Measurements from ENCODE around the gene JADE1.
A peak's percentile ranks its signal among the peaks of the same experiment; 100 is the strongest.

Gene JADE1

DNA sequence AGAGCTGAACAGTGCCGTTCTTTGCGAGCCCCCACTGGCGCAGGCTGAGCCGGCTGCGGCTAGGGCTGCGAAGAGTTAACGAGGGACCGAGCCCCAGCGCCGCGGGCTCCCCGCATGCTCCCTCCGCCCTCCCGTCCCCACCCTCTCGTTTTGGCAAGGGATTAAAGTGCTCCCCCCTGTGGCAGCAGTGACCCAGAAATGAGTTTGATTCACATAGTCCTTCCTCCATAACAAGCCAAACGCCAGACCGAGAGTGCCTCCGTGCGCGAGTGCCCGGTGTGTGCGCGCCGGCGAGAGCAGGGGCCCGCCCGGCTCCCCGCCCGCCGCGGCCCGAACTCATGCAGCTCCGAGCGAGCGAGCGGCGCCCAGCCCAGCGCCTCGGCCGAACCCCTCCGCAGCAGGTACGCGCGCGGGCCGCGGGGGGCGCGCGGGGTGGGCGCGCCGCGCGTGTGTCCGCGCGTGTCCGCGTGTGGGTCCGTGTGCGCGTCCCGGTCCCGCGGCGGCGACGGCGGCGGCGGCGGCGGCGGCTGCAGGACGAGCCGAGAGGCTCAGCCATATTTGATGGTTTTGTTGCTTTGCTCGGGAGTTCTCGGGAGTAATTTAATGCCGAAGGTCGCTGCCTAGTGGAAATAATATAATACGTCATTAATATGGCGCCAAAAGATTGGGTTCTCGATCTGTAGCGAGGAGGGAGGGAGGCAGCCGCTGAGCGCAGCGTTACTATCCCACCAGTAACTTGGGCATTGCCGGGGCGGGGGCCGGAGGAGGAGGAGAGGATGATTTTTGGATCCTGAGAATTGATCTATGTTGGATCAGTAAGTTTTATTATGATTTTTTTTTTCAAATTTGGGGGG is at the start of gene JADE1:
TSS of gene JADE1 (plus strand) at position 224 of the 854 bp plus-strand sequence. CDS start 22,059 bp downstream, outside the sequence.
- peak; percentile 64 for DNase-seq (ENCODE audit: low read depth)

DNA sequence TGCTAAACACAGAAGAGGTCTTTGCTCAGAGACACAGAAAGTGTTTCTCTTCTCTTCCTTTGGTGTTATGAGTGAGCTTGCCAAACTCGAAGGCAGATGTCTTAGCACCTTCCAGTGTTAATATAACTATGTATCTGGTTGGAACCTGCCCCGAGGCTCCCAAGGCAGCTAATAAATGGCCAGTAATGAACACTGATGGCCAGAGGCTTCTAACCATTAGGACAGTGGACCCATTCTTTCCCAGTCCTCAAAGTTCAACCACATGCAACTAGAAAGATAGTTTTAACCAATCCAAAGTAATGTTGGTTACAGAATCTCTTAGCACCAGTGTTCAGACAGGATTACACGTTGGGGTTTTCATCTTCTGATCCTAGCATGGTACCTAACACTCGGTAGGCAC is 42.7 kb upstream of the JADE1 start:
- DNase-seq (ENCODE audit: low read depth), result no peak

DNA sequence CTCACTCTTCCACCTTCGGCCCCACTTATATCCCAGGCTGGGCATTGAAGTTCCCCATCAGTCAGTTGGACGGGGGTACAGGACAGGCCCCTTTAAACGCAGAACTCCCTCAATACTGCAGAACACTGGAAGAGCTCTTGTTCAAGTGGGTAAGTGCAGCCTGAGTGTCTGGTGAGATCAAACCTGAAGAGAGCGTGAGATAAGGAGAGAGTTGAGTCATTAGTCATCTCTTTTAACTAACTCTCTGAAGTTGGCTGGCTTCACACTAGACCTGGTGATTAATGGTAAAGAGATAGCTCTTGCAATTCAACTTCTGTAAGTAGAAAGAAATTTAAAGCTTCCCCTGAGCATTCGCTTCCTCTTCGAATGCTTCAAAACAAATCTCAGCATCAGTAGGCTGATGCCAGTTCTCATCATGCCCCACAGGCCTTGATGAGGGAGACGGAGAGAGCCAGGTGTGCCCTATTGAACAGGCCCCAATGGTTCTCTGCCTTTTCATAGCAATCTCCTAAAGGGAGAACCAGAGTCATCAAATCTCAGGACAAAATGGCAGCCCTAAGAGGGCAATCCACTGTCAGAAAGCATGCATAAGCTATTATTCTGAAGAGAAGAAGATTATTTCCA is 41.0 kb upstream of the JADE1 start:
- no peak for DNase-seq (ENCODE audit: low read depth)

DNA sequence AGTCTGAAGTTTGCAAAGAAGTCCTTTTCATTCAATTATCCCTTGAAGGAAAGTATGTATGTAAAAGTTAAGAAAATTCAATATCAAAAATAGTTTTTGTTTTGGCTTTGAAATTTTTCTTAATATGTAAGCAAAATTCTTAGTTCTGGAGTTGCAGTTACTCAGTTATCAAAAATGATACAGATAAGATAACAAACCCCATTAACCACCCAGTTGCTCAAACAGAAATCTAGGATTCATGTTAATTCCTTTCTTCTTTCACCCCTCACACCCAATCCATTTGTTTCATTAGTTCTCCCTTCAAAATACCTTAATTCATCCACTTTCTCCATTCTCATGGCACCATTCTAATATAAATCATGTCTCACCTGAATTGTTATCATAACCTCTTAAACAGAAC is 40.5 kb upstream of the JADE1 start:
- DNase-seq (ENCODE audit: low read depth), result no peak

- DNase-seq (ENCODE audit: low read depth), result no peak
These were observed 38.7 kb upstream of the JADE1 start for GRCh38 chr4:128770807-128771206.

DNA sequence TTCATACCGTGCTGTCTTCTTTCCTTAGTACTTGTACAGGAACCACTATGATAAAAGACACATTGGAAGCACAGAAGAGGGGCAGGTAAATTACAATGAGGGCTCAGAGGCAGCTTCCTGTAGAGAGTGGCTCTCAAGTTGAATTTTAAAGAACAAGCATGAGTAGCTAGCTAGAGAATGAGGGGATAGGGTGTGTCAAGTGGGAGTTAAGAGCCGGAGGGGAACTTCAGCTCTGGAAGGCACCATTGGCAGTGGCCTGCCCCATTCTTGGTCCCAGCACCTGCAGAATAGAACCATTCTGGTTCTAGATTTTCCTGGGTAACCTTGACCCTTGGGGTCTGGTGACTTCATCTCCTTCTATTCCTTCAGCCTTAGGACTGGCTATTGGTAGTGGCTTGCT is 34.0 kb upstream of the JADE1 start:
- DNase-seq (ENCODE audit: low read depth), result no peak

GRCh38 chr4:128775916-128776315 is 33.6 kb upstream of the JADE1 start:
- DNase-seq (ENCODE audit: low read depth), result no peak

DNA sequence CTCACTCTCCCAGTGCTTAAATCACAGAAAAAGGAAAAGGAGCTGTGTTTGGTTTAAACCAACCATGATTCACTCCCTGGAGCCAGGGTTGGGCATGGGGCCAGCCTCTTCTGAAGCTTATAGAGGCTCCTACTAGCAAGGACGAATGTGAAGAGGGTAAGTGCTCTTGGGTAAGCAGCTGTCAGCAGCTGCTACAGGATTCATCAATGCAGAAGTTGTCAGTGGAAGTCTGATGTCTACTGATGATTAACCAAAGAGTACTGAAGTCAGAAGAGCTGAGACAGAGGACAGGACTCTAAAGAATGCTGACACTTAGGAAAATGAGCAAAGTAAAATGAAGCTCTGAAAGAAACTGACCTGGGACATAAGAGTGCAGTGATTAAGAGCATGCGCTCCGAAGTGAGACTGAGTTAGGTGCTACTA is 32.7 kb upstream of the JADE1 start:
- no peak for DNase-seq (ENCODE audit: low read depth)

DNA sequence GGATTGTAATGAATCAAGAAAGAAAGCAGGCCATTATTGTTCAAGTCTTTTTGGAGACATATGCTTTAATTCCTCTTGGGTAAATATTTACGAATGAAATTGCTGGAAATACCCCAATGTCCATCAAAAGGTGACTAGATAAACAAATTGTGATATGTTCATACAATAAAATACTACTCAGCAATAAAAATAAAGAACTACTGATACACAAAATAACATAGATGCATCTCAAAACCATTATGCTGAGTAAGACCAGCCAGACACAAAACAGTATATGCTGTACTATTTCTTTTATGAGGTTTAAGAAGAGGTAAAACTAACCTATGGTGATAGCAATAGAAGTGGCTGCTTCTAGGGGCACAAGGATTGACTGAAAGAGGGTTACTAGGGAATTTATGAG is 28.8 kb upstream of the JADE1 start:
- DNase-seq (ENCODE audit: low read depth), result no peak

- DNase-seq (ENCODE audit: low read depth), result no peak
These were observed 27.3 kb upstream of the JADE1 start for GRCh38 chr4:128782076-128782715.

GRCh38 chr4:128782875-128783614 is 26.5 kb upstream of the JADE1 start:
- no peak for DNase-seq (ENCODE audit: low read depth)

GRCh38 chr4:128787509-128788311 is 21.8 kb upstream of the JADE1 start:
- no peak for DNase-seq (ENCODE audit: low read depth)

GRCh38 chr4:128793859-128794672 is 15.4 kb upstream of the JADE1 start:
- no peak for DNase-seq (ENCODE audit: low read depth)

DNA sequence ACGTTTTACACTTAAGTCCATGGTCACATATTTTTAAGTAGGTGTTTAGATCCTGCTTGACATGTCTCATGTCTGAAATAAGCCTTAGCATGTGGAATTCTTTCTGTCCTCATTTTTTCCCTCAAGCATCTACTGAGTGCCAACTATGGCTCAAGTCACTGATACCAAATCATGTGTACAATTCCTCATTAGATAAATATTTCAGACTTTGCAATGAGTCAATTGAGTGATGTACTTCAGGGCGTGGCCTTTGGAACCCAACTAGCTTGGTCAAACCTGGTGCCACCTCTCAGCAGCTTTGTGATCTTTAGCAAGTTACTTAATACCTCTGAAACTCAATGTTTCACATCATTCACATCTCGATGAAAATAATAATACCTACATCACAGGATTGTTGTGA is 12.6 kb upstream of the JADE1 start:
- no peak for DNase-seq (ENCODE audit: low read depth)

DNA sequence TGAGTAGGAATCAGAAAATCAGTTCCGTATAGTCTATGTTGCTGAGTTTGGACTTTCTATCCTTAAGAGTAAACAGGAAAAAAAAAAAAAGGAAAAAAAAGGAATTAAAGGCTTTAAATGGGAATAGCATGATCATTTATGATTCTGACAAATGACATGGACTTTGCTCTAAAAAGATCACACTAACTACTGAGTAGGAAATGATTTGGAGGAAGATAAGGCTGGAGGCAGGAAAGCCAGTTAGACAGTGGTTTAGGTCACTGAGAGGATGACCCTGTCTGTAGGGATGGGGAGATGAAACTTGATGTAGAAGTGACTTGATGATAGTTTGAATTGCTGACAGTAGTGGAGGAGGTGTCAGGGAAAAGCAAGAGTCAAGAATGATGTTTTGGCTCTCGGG is 9.2 kb upstream of the JADE1 start:
- DNase-seq (ENCODE audit: low read depth), result no peak

DNA sequence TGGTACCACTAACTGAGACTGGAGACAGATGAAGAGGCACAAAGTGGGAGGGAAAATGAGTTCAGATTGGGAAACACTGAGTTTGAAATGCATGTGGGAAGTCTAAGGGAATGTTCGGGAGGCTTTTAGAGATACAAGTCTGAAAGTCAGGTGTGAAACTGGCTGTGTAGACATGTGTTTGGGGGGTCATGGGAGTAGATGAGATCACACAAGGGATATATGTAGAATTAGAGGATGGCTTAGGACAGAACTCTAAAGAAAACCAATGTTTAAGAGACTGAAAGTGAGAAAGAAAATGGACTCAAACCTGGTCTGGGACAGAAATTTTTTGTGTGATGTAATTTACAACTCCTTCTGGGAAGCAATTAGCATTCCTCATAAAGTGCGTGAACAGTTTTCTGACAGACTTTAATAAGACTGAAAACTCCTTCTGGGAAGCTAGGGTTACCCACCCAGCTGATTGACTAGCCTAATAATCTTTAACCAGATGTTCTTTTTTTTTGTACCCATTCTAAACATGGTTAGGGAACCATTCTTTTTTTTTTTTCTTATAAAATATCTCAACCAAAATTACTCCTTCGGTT is 8.7 kb upstream of the JADE1 start:
- DNase-seq (ENCODE audit: low read depth), result no peak

DNA sequence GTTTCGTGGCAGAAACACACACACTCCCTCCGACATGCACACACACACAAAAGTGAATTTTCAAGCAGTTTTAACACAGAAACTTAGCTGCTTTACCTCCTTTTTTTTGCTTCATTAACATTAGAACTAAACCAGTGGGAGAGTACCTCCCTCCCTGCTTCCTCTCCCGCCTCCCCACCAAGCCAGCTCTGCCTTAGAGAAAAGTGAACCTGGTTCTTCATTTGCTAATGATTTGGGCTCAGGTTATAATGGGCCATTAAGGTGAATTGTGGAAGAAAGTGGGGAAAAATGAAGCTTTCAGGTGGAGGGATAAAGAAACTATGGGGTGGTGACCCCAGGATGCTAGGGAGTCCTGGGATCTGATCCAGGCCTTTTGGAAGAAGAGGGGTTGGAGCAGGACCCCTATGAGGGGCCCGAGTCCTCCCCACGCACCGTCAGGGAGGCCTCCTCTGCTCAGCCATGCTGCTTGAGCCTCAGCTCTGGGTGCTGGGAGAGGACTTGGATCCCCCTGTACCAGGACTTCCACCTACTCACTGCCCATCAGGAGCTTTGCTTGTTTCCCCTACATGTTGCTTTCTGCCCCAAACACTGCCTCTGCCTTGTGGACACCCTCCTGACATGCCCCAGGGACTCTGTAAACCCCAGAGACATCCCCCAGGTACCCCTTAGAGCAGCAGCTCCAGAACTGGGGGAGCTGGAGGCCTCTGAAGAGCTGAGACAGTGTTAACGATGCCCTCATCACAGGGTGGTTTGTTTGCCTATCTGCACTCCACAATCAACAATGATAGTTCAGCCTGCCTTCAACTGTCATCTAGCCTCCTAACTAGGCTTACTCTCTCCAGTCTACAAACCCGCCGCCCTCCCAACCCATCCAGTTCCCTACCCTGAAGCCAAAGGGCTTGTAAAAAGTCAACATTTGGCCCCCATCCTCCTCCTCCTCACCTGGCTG is 6.5 kb upstream of the JADE1 start:
- no peak for DNase-seq (ENCODE audit: low read depth)

GRCh38 chr4:128803783-128804182 is 5.7 kb upstream of the JADE1 start:
- DNase-seq (ENCODE audit: low read depth), result no peak

GRCh38 chr4:128810331-128810870 is 901 bp downstream of the JADE1 start:
- no peak for DNase-seq (ENCODE audit: low read depth)

Measured in stimulated activated CD8-positive, alpha-beta memory T cell treated with anti-CD3 and anti-CD28 coated beads, Interleukin-15, amount 100 ng/mL, for 24 hours (primary cell).